GM23338 (cell line): ENCODE data around the gene RNF4. TPM values are rescaled to one million over a fixed set of nuclear protein-coding genes. Genes with fewer than 3 reads are reported as not detected.
A peak's percentile ranks its signal among the peaks of the same experiment; 100 is the strongest.

Experiments
- CREB1 ChIP-seq: fragments of 250-450 bp; sonication (Bioruptor Pico); IDR thresholded peaks from 2 replicates; pipeline ENCODE4 v1.5.0; 2020; ENCODE audit warnings: low read depth, mild to moderate bottlenecking, moderate library complexity
- EZH2 ChIP-seq: fragments of 200-600 bp; sonication (generic); IDR thresholded peaks from one replicate; pipeline ENCODE4 v1.8.0; 2017; ENCODE audit warnings: antibody characterized with exemption, mild to moderate bottlenecking, low read depth; ENCODE audit not compliant: unreplicated experiment
- POLR2AphosphoS5 ChIP-seq: IDR thresholded peaks from 2 replicates; pipeline ENCODE4 v1.6.1; 2016; ENCODE audit warnings: antibody characterized with exemption, low read depth
- ZNF114 ChIP-seq: fragments of 250-450 bp; sonication (Bioruptor Pico); IDR thresholded peaks from 2 replicates; pipeline ENCODE4 v1.5.0; 2020; ENCODE audit warnings: mild to moderate bottlenecking, moderate library complexity
- ZNF331 ChIP-seq: fragments of 250-450 bp; sonication (Bioruptor Pico); IDR thresholded peaks from 2 replicates; pipeline ENCODE4 v1.5.0; 2020; ENCODE audit warnings: low read depth, mild to moderate bottlenecking, moderate library complexity
- polyA plus RNA-seq: library from polyadenylated mRNA; unstranded; fragments of >200 nt; fragmentation: Nextera tagmentation; extraction: Ambion mirVana; gene quantifications from 2 replicates; pipeline ENCODE4 v1.2.1, GENCODE V29; 2016
- total RNA-seq: library from RNA; depleted of rRNA; stranded (reverse); fragments of >200 nt; shearing (Covaris generic); gene quantifications from 2 replicates; pipeline ENCODE4 v1.2.3, GENCODE V29; 2014
- TF ChIP-seq, protein P1 (sequence below): fragments of 250-450 bp; sonication (Bioruptor Pico); IDR thresholded peaks from 2 replicates; pipeline ENCODE4 v1.5.0; 2020; ENCODE audit warnings: mild to moderate bottlenecking, moderate library complexity
- TF ChIP-seq, protein P2 (sequence below): IDR thresholded peaks from 2 replicates; pipeline ENCODE4 v1.6.1; 2016; ENCODE audit warnings: antibody characterized with exemption

The RNF4 gene
- total and polyA plus RNA-seq, 2 experiments from 2014 or later: 47.7 to 77.2 TPM

DNA sequence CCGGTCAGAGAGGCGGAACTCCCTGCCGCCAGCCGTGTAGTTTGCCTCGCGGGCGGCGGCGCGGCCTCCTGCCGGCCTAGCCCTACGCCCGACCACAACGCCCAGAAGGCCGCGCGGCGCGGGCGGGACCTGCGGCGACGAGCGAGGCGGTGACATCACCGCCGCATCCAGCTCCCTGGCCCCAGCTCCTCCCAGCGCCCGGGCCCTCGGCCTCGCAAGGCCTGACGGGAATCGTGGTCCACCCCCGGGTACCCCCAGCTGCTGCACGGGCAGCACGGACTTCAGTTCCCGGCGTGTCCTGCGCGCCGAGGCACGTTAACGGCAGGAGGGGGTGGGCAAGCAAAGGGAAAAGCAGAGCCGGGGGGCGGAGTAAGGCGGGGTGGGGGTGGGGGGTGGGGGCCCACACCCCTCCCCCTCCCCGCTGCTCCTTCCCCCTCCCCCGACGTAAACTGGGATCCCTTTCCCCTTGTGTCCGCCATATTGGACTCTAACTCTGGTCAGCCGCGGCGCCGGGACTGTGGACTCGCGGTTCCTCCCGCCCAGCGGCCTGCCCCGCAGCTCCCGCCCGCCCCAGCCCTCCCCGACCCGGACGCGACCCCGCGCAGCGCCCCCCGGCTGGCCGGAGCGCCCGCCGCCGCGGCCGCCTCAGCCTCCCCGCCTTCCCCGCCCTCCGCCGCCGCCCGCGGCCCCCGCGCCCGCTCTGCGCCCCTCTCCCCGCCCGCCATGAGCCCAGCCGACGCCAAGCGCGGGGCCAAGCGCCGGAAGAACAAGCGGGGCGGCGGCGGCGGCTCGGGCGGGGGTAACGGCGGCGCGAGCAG is 67.5 kb downstream of the RNF4 start, which contains the start of gene FAM193A (continued):
- TF ChIP-seq, protein P1, sequence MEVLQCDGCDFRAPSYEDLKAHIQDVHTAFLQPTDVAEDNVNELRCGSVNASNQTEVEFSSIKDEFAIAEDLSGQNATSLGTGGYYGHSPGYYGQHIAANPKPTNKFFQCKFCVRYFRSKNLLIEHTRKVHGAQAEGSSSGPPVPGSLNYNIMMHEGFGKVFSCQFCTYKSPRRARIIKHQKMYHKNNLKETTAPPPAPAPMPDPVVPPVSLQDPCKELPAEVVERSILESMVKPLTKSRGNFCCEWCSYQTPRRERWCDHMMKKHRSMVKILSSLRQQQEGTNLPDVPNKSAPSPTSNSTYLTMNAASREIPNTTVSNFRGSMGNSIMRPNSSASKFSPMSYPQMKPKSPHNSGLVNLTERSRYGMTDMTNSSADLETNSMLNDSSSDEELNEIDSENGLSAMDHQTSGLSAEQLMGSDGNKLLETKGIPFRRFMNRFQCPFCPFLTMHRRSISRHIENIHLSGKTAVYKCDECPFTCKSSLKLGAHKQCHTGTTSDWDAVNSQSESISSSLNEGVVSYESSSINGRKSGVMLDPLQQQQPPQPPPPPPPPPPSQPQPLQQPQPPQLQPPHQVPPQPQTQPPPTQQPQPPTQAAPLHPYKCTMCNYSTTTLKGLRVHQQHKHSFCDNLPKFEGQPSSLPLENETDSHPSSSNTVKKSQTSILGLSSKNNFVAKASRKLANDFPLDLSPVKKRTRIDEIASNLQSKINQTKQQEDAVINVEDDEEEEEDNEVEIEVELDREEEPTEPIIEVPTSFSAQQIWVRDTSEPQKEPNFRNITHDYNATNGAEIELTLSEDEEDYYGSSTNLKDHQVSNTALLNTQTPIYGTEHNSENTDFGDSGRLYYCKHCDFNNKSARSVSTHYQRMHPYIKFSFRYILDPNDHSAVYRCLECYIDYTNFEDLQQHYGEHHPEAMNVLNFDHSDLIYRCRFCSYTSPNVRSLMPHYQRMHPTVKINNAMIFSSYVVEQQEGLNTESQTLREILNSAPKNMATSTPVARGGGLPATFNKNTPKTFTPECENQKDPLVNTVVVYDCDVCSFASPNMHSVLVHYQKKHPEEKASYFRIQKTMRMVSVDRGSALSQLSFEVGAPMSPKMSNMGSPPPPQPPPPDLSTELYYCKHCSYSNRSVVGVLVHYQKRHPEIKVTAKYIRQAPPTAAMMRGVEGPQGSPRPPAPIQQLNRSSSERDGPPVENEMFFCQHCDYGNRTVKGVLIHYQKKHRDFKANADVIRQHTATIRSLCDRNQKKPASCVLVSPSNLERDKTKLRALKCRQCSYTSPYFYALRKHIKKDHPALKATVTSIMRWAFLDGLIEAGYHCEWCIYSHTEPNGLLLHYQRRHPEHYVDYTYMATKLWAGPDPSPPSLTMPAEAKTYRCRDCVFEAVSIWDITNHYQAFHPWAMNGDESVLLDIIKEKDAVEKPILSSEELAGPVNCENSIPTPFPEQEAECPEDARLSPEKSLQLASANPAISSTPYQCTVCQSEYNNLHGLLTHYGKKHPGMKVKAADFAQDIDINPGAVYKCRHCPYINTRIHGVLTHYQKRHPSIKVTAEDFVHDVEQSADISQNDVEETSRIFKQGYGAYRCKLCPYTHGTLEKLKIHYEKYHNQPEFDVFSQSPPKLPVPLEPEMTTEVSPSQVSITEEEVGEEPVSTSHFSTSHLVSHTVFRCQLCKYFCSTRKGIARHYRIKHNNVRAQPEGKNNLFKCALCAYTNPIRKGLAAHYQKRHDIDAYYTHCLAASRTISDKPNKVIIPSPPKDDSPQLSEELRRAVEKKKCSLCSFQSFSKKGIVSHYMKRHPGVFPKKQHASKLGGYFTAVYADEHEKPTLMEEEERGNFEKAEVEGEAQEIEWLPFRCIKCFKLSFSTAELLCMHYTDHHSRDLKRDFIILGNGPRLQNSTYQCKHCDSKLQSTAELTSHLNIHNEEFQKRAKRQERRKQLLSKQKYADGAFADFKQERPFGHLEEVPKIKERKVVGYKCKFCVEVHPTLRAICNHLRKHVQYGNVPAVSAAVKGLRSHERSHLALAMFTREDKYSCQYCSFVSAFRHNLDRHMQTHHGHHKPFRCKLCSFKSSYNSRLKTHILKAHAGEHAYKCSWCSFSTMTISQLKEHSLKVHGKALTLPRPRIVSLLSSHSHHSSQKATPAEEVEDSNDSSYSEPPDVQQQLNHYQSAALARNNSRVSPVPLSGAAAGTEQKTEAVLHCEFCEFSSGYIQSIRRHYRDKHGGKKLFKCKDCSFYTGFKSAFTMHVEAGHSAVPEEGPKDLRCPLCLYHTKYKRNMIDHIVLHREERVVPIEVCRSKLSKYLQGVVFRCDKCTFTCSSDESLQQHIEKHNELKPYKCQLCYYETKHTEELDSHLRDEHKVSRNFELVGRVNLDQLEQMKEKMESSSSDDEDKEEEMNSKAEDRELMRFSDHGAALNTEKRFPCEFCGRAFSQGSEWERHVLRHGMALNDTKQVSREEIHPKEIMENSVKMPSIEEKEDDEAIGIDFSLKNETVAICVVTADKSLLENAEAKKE (CRISPR knock-in tag): no peak
- TF ChIP-seq ZNF114 (no peak), ZNF331 (CRISPR knock-in tag) (no peak), EZH2 (no peak), POLR2AphosphoS5 (peak; percentile 68), CREB1 (CRISPR knock-in tag) (peak; percentile 88)
- TF ChIP-seq, protein P2, sequence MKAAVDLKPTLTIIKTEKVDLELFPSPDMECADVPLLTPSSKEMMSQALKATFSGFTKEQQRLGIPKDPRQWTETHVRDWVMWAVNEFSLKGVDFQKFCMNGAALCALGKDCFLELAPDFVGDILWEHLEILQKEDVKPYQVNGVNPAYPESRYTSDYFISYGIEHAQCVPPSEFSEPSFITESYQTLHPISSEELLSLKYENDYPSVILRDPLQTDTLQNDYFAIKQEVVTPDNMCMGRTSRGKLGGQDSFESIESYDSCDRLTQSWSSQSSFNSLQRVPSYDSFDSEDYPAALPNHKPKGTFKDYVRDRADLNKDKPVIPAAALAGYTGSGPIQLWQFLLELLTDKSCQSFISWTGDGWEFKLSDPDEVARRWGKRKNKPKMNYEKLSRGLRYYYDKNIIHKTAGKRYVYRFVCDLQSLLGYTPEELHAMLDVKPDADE: peak; percentile 97
